ENCODE measurements around the gene EOLA1. TPM values are rescaled to one million over a fixed set of nuclear protein-coding genes. Genes with fewer than 3 reads are reported as not detected.
A peak's percentile ranks its signal among the peaks of the same experiment; 100 is the strongest.

Gene EOLA1
- total RNA-seq, 1 donor from 2014 or later: 18.1 TPM

- H3K27me3 Mint-ChIP-seq (ENCODE audit: unreplicated experiment): peaks cover 2% of the 10 kb centered on the region
- peaks cover 4% of the 10 kb centered on the region for H3K4me1 Mint-ChIP-seq (ENCODE audit: unreplicated experiment)
- H3K27ac Mint-ChIP-seq (ENCODE audit: unreplicated experiment): no peak overlapping the region
- no peaks in the 10 kb centered on the region for H3K36me3 Mint-ChIP-seq (ENCODE audit: unreplicated experiment)
- peaks cover 4% of the 10 kb centered on the region for H3K9me3 Mint-ChIP-seq (ENCODE audit: unreplicated experiment)
- TF ChIP-seq, protein P1, sequence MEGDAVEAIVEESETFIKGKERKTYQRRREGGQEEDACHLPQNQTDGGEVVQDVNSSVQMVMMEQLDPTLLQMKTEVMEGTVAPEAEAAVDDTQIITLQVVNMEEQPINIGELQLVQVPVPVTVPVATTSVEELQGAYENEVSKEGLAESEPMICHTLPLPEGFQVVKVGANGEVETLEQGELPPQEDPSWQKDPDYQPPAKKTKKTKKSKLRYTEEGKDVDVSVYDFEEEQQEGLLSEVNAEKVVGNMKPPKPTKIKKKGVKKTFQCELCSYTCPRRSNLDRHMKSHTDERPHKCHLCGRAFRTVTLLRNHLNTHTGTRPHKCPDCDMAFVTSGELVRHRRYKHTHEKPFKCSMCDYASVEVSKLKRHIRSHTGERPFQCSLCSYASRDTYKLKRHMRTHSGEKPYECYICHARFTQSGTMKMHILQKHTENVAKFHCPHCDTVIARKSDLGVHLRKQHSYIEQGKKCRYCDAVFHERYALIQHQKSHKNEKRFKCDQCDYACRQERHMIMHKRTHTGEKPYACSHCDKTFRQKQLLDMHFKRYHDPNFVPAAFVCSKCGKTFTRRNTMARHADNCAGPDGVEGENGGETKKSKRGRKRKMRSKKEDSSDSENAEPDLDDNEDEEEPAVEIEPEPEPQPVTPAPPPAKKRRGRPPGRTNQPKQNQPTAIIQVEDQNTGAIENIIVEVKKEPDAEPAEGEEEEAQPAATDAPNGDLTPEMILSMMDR (IDR thresholded peaks at IDR 0.05): no peak
- DNase-seq (ENCODE audit: extremely low spot score, unreplicated experiment): no peak
- no peak overlapping the region for H3K4me3 Mint-ChIP-seq (ENCODE audit: unreplicated experiment)
Observed at GRCh38 chrX:149510386-149510785, 30.4 kb upstream of the EOLA1 start.

GRCh38 chrX:149511081-149511480, 29.7 kb upstream of the EOLA1 start:
- no peak for DNase-seq (ENCODE audit: extremely low spot score, unreplicated experiment)
- Mint-ChIP-seq H3K4me1 (ENCODE audit: unreplicated experiment) (no peaks in the 10 kb centered on the region), H3K4me3 (ENCODE audit: unreplicated experiment) (no peak overlapping the region), H3K27me3 (ENCODE audit: unreplicated experiment) (peaks cover 2% of the 10 kb centered on the region), H3K36me3 (ENCODE audit: unreplicated experiment) (no peaks in the 10 kb centered on the region), H3K9me3 (ENCODE audit: unreplicated experiment) (peaks cover 4% of the 10 kb centered on the region), H3K27ac (ENCODE audit: unreplicated experiment) (no peak overlapping the region)
- TF ChIP-seq, protein P1 (IDR thresholded peaks at IDR 0.05): no peak

- Mint-ChIP-seq H3K4me1 (ENCODE audit: unreplicated experiment) (no peaks in the 10 kb centered on the region), H3K27me3 (ENCODE audit: unreplicated experiment) (peaks cover 2% of the 10 kb centered on the region), H3K27ac (ENCODE audit: unreplicated experiment) (no peak overlapping the region), H3K4me3 (ENCODE audit: unreplicated experiment) (no peak overlapping the region), H3K9me3 (ENCODE audit: unreplicated experiment) (peaks cover 13% of the 10 kb centered on the region), H3K36me3 (ENCODE audit: unreplicated experiment) (no peaks in the 10 kb centered on the region)
- no peak for DNase-seq (ENCODE audit: extremely low spot score, unreplicated experiment)
- TF ChIP-seq, protein P1 (IDR thresholded peaks at IDR 0.05): peak; percentile 57
Observed at GRCh38 chrX:149512225-149512885, 28.5 kb upstream of the EOLA1 start.

DNA sequence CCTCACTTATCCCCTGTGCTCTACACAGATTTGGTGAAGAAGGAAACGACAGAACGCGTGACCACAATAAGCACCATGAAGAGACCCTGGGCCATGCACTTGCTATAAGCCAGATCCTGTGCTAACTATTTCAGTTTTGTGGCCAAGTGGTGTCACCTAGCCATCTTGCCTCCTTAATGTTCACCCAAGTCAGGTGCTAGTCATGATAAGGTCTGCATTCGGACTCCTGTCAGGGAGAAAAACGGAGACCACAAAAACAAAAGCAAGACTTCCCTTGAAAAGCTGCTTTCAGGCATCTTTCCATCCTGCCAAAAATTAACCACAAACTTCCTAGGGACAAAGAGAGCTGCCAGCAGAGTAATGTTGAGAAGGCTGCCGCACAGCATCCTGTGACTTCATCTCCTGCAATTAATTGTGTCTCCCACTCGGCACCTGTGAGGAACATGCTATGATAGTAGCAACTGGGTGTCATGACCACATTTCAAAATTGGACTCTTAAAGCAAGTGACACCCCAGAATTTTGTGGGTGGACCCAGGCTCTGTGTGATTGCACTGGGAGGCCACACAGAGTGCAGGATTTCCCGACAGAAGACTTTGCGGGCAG, 26.9 kb upstream of the EOLA1 start:
- peaks cover 2% of the 10 kb centered on the region for H3K27me3 Mint-ChIP-seq (ENCODE audit: unreplicated experiment)
- H3K4me1 Mint-ChIP-seq (ENCODE audit: unreplicated experiment): no peaks in the 10 kb centered on the region
- peaks cover 16% of the 10 kb centered on the region for H3K9me3 Mint-ChIP-seq (ENCODE audit: unreplicated experiment)
- H3K4me3 Mint-ChIP-seq (ENCODE audit: unreplicated experiment): no peak overlapping the region
- no peak overlapping the region for H3K27ac Mint-ChIP-seq (ENCODE audit: unreplicated experiment)
- TF ChIP-seq, protein P1 (IDR thresholded peaks at IDR 0.05): no peak
- peaks cover 1% of the 10 kb centered on the region for H3K36me3 Mint-ChIP-seq (ENCODE audit: unreplicated experiment)
- no peak for DNase-seq (ENCODE audit: extremely low spot score, unreplicated experiment)

DNA sequence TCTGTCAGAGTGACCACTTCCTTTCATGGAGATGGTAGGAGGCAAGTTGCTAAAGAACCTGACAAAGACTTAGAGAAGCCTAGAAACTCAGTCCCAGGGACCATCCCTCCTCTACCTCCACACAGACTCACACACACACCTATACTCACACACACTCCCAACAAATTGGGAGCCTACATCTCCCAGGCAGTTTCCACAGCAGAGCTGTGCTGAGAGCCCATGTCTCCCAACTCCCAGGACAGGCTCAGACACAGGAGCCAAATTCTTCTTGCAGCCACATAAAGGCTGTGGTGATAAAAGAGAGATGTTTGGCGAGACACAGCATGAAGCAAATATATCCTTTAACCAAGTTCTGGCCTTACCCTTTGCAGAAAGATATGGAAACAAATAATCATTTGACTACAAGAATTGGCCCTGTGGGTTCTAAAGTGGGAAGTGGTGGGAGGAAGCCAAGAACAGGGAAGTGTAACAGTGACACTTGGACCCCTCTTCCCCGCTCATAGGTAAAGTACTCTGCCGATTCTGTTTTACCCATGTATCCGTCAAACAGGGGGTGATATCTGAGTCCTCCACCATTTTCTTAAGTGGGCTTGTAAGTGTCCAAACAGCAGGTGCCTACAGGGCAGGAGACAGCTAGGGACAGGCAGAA, 24.7 kb upstream of the EOLA1 start:
- Mint-ChIP-seq H3K4me3 (ENCODE audit: unreplicated experiment) (no peak overlapping the region), H3K27me3 (ENCODE audit: unreplicated experiment) (peaks cover 3% of the 10 kb centered on the region), H3K36me3 (ENCODE audit: unreplicated experiment) (peaks cover 1% of the 10 kb centered on the region), H3K27ac (ENCODE audit: unreplicated experiment) (no peak overlapping the region), H3K9me3 (ENCODE audit: unreplicated experiment) (peaks cover 19% of the 10 kb centered on the region), H3K4me1 (ENCODE audit: unreplicated experiment) (no peaks in the 10 kb centered on the region)
- TF ChIP-seq, protein P1 (IDR thresholded peaks at IDR 0.05): no peak
- no peak for DNase-seq (ENCODE audit: extremely low spot score, unreplicated experiment)
